Parathyroid adenoma (tissue), 2 donors: ENCODE measurements around the gene RIPOR3.
A peak's percentile ranks its signal among the peaks of the same experiment; 100 is the strongest.
"Not testable (repeated sequence)": the region's sequence is repeated elsewhere in the genome, so short reads cannot be mapped to it uniquely, and the experiment has no call there.

Experiments used
- H2AFZ ChIP-seq: fragments of 300-600 bp; sonication (generic); one replicate; pipeline ENCODE4 v1.7.0; 2017; ENCODE audit warnings: antibody characterized with exemption, mild to moderate bottlenecking
- H3K27ac ChIP-seq: fragments of 300-600 bp; sonication (generic); one replicate; pipeline ENCODE4 v1.7.0; 2017
- H3K27me3 ChIP-seq: fragments of 300-600 bp; sonication (generic); one replicate; pipeline ENCODE4 v1.7.0; 2017; ENCODE audit warnings: low read length; ENCODE audit not compliant: control insufficient read depth, insufficient read depth
- H3K36me3 ChIP-seq: fragments of 300-600 bp; sonication (generic); one replicate; pipeline ENCODE4 v1.7.0; 2017; ENCODE audit warnings: low read length; ENCODE audit not compliant: control insufficient read depth, insufficient read depth
- H3K4me1 ChIP-seq: fragments of 300-600 bp; sonication (generic); one replicate; pipeline ENCODE4 v1.7.0; 2017; ENCODE audit warnings: control low read depth
- H3K4me2 ChIP-seq: fragments of 300-600 bp; sonication (generic); one replicate; pipeline ENCODE4 v1.7.0; 2017; ENCODE audit warnings: low read length
- H3K4me3 ChIP-seq: fragments of 300-600 bp; sonication (generic); one replicate; pipeline ENCODE4 v1.7.0; 2017; ENCODE audit warnings: low read depth, low read length
- H3K79me2 ChIP-seq: fragments of 300-600 bp; sonication (generic); one replicate; pipeline ENCODE4 v1.7.0; 2017; ENCODE audit warnings: control low read depth
- H3K9ac ChIP-seq: fragments of 300-600 bp; sonication (generic); one replicate; pipeline ENCODE4 v1.7.0; 2017; ENCODE audit warnings: mild to moderate bottlenecking
- H3K9me3 ChIP-seq: fragments of 300-600 bp; sonication (generic); one replicate; pipeline ENCODE4 v1.7.0; 2017; ENCODE audit warnings: low read length; ENCODE audit not compliant: control insufficient read depth
- TF ChIP-seq, protein P1 (sequence below): fragments of 300-600 bp; sonication (generic); IDR thresholded peaks from one replicate; pipeline ENCODE4 v1.7.0; 2017; ENCODE audit warnings: antibody characterized with exemption, mild to moderate bottlenecking
- donor health status: primary hyperparathyroidism.

Gene RIPOR3

GRCh38 chr20:50569864-50570836, 121.2 kb downstream of the RIPOR3 start:
- Histone ChIP-seq H3K79me2 (peaks cover 36% of the 10 kb centered on the region), H3K9ac (no peak overlapping the region), H3K27me3 (no peaks in the 10 kb centered on the region), H2AFZ (no peak overlapping the region), H3K4me3 (no peak overlapping the region), H3K4me1 (peaks cover 33% of the 10 kb centered on the region), H3K27ac (no peak overlapping the region), H3K4me2 (peak overlapping the region; percentile 43), H3K36me3 (no peaks in the 10 kb centered on the region), H3K9me3 (no peaks in the 10 kb centered on the region)
- TF ChIP-seq, protein P1, sequence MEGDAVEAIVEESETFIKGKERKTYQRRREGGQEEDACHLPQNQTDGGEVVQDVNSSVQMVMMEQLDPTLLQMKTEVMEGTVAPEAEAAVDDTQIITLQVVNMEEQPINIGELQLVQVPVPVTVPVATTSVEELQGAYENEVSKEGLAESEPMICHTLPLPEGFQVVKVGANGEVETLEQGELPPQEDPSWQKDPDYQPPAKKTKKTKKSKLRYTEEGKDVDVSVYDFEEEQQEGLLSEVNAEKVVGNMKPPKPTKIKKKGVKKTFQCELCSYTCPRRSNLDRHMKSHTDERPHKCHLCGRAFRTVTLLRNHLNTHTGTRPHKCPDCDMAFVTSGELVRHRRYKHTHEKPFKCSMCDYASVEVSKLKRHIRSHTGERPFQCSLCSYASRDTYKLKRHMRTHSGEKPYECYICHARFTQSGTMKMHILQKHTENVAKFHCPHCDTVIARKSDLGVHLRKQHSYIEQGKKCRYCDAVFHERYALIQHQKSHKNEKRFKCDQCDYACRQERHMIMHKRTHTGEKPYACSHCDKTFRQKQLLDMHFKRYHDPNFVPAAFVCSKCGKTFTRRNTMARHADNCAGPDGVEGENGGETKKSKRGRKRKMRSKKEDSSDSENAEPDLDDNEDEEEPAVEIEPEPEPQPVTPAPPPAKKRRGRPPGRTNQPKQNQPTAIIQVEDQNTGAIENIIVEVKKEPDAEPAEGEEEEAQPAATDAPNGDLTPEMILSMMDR = peak; percentile 12

DNA sequence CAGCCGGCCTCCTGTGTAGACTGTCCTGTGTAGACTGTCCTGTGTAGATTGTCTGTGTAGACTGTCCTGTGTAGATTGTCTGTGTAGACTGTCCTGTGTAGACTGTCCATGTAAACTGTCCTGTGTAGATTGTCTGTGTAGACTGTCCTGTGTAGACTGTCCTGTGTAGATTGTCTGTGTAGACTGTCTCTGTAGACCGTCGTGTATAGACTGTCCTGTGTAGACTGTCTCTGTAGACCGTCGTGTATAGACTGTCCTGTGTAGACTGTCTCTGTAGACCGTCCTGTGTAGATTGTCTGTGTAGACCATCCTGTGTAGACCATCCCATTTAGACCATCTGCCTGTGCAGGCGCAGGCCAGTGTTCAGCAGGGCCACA, 121.9 kb downstream of the RIPOR3 start:
- H3K36me3 ChIP-seq, H3K27me3 ChIP-seq, H3K9ac ChIP-seq, H3K9me3 ChIP-seq, H3K4me3 ChIP-seq, H2AFZ ChIP-seq, H3K27ac ChIP-seq, H3K4me2 ChIP-seq: not testable (repeated sequence)
- H3K4me1 ChIP-seq = peaks cover 28% of the 10 kb centered on the region
- H3K79me2 ChIP-seq = peaks cover 43% of the 10 kb centered on the region

DNA sequence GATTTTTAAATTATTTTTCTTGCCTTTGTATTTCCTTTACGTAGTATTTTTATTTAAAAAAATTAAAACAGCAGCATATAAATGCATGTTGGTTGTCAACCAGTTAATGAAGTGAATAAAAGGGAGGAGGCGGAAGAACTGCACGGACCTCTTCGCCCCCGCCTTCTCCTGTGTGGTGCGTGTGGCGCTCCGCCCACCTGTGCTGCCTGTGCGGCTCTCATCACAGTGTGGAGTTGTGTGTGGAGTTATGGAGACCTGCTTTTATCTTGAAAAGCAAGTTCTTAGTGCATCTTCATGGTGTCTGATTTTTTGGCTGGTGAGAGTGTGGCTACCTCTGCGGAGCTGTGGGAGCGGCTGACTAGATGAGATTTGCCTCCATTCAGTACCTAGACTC, 122.8 kb downstream of the RIPOR3 start:
- Histone ChIP-seq H3K4me2 (no peak overlapping the region), H3K79me2 (peaks cover 49% of the 10 kb centered on the region), H3K4me3 (no peak overlapping the region), H3K36me3 (no peaks in the 10 kb centered on the region), H3K27ac (no peak overlapping the region), H3K27me3 (no peaks in the 10 kb centered on the region), H3K9me3 (no peaks in the 10 kb centered on the region), H2AFZ (no peak overlapping the region), H3K9ac (no peak overlapping the region), H3K4me1 (peaks cover 20% of the 10 kb centered on the region)
- TF ChIP-seq, protein P1 = no peak

DNA sequence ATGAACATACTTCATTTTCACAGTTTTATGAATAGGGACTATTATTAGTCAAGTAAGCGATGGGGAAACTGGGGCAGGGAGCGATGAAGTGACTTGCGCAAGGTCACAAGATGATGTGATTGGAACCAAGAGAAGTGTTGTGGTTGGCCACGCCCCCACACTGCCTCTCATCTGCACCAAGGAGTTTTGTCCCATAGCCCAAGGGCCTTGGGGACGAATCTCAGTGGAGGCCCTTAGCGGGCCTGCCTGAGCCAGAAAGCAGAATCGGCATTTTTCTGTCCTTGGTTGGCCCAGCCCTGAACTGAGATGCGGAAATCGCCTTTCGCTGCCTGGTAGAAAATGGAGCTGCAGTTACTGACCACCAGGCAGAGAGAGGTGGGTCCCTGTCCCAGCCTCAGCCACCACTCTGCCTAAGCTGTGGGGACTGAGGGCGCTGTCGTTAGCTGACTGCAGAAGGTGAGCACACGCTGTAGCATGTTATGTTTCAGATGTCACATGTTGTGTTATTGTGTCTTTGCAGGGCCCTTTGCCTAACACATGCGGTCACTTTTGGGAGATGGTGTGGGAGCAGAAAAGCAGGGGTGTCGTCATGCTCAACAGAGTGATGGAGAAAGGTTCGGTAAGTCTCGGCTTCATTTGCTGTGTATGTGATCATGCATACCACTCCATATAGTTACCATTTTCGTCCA, 123.3 kb downstream of the RIPOR3 start:
- peaks cover 15% of the 10 kb centered on the region for H3K4me1 ChIP-seq
- no peak overlapping the region for H3K4me2 ChIP-seq
- H3K9me3 ChIP-seq = no peaks in the 10 kb centered on the region
- H3K27ac ChIP-seq = no peak overlapping the region
- no peaks in the 10 kb centered on the region for H3K27me3 ChIP-seq
- no peak overlapping the region for H3K9ac ChIP-seq
- H3K79me2 ChIP-seq = peaks cover 49% of the 10 kb centered on the region
- no peaks in the 10 kb centered on the region for H3K36me3 ChIP-seq
- H2AFZ ChIP-seq = no peak overlapping the region
- no peak overlapping the region for H3K4me3 ChIP-seq
- TF ChIP-seq, protein P1 = no peak

DNA sequence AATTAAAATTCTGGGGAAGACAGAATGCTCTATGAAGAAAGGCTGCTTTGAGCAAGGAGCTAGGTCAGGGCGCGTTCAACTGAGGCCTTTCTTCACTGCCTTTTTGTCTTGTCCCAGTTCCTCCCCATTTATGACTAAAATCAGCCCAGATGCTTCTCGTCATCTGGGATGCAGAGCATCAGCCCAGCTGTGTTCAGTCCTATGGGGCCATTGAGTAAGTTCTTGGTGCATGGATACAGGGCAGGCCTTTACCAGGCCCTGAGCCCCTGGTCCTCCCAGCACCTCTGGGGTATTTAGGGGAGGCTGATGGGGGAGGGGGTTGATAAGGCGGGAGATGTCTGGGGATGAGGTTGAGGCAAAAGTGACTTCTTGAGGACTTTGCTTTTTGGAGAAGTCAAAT, 125.5 kb downstream of the RIPOR3 start:
- H3K79me2 ChIP-seq = peaks cover 62% of the 10 kb centered on the region
- H3K27ac ChIP-seq = no peak overlapping the region
- no peaks in the 10 kb centered on the region for H3K36me3 ChIP-seq

More for the DNA sequence above, 125.5 kb downstream of the RIPOR3 start:
- H3K9ac ChIP-seq = no peak overlapping the region
- no peak overlapping the region for H3K4me3 ChIP-seq
- H3K4me2 ChIP-seq = no peak overlapping the region
- no peak overlapping the region for H2AFZ ChIP-seq
- peaks cover 11% of the 10 kb centered on the region for H3K4me1 ChIP-seq
- no peaks in the 10 kb centered on the region for H3K9me3 ChIP-seq
- TF ChIP-seq, protein P1 = no peak
- H3K27me3 ChIP-seq = no peaks in the 10 kb centered on the region
